Right renal cortex interstitium (tissue), 3 donors: ENCODE results near the gene OR52B6. TPM values are rescaled to one million over a fixed set of nuclear protein-coding genes. Genes with fewer than 3 reads are reported as not detected.
"Not testable (repeated sequence)": the region's sequence is repeated elsewhere in the genome, so short reads cannot be mapped to it uniquely, and the experiment has no call there.

Source experiments
- DNase-seq, 3 donors: peaks; one replicate each; pipeline ENCODE4 v3.0.0-alpha.2; 2013; ENCODE audit warnings: low read depth in 3 of 3, low spot score in 2 of 3
- polyA plus RNA-seq, 3 donors: library from polyadenylated mRNA; unstranded; fragments of 120-200 nt; gene quantifications; one replicate each; pipeline ENCODE4 v1.2.1, GENCODE V29; 2013; ENCODE audit not compliant: insufficient read length in 3 of 3

Gene OR52B6, protein sequence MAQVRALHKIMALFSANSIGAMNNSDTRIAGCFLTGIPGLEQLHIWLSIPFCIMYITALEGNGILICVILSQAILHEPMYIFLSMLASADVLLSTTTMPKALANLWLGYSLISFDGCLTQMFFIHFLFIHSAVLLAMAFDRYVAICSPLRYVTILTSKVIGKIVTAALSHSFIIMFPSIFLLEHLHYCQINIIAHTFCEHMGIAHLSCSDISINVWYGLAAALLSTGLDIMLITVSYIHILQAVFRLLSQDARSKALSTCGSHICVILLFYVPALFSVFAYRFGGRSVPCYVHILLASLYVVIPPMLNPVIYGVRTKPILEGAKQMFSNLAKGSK
- not detected for polyA plus RNA-seq

DNA sequence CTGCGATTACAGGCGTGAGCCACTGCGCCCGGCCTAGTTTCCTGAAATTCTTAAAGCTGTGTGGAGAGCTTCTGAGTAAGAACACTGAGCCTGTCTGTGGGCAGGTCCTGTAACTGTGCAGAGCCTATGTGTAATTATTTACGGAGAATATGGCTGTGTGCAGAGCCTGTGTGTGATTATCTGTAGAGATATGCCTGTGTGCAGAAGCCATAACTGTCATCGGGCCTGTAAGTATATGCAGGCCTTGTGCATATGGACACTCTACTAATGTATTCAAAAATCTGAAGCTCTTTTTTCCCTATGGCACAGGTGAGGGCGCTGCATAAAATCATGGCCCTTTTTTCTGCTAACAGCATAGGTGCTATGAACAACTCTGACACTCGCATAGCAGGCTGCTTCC lies at the start of gene OR52B6:
Gene OR52B6 (plus strand): TSS at position 301 of the 400 bp plus-strand sequence. CDS start 0 bp downstream, at position 301.
- no peak for DNase-seq

DNA sequence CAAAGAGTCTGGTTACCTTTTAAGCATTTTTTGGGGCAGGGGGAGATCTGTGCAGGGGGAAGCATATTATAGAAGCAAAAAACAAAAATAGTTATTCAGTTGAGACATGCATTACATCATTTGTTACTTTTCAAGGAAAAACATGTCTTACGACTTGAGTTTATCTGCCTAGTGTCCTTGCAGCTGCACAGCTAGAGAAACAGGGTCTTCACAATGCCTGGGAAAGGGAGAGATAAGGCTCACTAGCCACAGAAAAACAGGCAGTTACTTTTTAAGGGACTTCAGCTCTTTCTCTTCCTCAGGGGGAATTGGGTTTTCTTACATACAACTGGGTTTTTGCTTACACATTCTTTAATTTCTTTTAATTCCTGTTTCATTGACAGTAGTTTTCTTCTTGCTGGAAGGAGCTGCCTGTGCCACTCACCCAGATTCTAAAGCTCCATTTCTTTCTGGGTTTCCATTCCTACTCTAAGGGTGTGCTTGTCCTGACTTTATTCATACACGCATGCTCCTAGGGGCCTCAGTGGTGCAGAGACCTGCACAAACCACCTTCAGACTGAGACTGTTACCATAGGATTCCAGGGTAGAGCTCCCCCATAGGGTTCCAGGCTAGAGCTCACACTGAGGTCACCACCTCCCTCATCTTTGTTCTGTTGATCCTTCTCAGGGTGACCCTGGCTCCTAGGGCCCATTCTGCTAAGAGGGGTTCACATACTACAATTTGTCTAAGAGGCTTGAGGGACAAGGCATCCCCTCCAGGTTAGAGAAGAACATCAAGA lies 49.4 kb upstream of the OR52B6 start:
- no peak for DNase-seq

DNA sequence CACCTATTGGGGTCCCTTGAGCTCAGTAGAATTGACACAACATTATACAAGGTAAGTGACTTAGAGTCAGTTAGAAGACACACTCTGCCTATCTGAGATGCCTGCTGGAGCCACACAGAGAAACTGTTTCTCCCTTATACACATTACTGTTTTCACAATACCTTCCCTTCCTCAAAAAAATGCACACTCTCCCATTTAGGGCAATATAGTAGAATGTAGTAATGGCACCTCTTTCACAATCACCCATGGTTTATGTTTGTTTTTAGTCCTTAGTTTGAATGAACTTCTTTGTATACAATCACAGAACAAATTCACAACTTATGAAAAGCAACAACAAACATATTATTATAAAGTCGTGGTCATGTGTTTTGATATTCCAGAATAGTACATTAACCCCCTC lies 46.6 kb upstream of the OR52B6 start:
- no peak for DNase-seq

DNA sequence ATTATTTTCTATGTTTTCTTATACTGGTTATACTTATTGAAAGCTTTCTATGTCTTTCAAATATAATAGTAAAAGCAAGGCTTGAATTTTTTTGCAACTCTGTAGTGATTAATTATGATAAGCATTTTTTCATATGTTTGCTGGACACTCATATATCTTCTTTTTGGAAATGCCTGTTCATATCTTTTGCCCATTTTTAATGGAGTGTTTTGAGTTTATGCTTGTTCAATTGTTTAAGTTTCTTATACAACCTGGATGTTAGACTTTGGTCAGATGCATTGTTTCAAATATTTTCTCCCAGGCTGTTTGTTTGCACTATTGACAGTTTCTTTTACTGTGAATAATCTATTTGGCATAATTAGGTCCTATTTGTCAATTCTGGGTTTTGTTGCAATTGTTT lies 44.2 kb upstream of the OR52B6 start:
- no peak for DNase-seq

DNA sequence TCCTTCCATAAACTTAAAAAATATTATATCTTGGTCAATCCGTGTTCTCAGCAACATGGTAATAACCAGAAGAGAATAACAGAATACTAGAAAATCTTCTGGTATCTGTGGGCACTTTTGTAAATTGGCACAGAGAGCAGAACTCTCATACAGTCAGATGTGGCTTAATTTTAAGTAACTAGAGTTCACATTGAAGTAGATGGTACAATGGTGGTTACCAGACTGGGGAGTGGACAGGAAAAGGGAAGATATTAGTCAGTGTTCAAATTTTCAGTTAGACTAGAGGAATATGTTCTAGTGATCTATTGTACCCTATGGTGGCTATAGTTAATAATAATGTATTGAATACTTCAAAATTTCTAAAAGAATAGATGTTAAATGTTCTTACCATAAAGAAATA lies 39.2 kb upstream of the OR52B6 start:
- no peak for DNase-seq

DNA sequence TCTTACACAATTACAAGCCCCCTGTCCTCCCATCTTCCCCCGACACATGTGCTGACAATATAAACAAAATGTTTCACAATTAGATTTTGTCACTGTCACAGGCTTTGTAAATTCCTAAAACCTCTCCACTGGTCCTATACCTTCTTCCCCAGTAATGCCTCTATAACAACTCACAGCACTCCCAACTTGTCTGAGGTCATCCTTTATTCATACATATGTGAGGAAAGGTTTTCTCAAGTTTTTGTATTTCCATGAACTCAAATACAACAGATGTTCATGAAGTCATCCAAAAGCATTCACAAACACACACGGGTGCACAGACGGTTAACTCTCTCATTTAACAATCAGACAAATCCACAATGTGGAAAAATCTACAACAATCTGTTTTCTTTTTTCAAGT lies 34.2 kb upstream of the OR52B6 start:
- DNase-seq, result no peak

DNA sequence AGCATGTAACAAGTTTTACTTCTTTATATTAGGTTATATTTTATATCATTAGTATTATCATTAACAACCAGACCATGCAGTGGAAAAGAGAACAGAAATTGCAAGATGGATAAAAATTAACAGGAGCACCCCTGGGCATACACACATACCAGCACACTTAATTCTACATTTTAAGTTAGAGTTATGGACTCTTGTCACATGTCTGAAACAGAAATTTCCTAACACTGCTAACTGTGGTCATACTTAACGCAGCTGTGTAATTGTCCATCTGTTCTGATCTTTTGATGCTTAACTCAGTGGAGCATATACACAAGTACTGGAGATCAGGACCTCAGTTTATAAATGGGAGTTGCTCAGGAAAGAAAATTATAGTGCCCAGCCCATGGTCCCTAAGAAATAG lies 32.7 kb upstream of the OR52B6 start:
- no peak for DNase-seq

DNA sequence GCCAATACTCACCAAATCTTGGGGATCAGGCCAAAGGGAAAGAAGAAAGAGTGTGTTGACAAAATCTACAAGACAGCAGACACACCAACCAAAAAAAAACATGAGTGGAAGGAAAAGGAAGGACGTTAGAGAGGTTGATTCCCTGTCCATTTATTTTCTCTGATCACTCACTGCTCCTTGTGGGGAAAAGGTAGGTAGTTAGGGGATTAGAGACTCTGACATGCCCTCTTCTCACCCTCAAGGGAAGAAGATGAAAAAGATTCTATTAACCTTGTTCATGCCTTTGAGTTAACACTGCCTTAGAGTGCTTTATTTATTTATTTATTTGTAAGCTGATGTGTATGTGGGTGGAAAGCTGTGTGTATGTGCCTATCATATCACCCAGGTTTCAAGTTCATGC lies 32.2 kb upstream of the OR52B6 start, which contains the start of gene OR52H1:
Gene OR52H1 (minus strand): TSS at position 101 of the 400 bp plus-strand sequence. CDS start 3,035 bp downstream, outside the sequence.
- no peak for DNase-seq

DNA sequence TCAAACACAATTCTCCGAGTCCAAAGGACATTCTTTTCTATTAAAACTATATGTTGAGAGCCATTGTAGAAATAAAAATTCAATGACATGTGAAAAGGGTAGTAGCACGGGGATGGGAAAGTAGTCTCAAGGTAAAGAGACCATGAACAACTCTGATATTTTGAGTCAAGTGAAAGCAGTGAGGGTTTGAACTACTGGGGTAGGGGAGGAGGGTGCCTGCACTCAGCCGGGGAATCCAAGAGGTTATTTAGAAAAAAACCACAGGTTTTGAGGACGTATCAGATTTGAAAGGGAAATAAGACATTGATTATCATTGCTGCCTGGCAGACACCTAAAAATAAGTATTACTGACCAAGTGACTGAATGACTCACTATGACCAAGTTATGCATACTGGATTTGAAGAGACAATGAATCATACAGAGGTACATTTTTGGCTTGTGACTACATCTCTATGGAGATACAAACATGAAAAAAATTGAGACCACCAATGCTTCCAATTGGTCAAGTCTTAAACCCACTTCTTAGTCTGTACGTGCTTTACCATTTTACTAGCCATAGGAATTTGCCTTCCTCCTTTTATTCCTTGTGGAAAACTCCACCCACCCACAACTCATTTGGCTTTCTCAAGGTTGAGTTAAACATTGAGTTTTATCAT lies 30.1 kb upstream of the OR52B6 start:
- DNase-seq, result no peak

DNA sequence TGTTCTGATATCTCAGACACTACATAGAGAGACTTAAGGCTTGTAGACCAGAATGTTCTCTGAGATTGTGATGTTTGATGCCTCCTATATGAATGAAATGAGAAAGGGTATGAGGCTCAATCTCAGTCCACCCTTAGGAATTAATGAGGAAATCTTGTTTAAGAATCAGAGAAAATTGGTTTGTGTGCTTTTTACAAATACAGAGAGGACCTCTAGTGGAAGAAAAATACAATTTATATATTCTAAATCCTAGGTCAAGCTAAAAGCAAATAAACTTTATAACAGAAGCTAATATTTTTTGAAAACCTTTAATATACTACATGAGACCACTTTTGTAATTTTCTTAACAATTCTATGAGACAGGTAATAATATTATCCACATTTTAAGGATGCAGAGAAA lies 27.3 kb upstream of the OR52B6 start:
- DNase-seq, result no peak

DNA sequence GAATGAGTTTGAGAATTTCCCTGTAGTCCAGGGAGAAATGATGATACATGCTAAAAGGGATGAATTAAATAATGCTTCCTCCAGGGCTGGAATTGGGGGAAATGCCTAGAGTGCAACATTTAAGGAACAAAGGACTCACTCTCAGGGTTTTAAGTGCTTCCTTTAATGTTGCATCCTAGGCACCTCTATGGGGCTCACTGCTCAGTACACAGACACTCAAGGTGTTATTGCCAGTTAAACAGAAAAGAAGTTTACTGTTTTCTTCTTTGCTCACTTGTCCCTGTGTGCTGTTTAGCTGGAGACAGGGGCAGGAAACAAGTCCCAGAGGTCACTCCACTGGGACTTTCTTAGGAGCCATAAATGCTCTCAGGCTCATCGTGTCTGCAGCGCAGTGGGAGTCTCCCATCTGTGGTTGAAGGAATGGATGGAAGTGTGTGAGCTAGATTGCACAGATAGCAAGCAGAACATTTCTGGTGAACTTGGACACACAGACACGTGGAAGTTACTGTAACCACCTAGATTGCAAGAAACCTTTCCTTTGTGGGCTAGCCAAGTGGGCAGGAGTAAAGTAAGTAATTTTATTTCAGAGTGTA lies 24.0 kb upstream of the OR52B6 start:
- DNase-seq, result no peak

DNA sequence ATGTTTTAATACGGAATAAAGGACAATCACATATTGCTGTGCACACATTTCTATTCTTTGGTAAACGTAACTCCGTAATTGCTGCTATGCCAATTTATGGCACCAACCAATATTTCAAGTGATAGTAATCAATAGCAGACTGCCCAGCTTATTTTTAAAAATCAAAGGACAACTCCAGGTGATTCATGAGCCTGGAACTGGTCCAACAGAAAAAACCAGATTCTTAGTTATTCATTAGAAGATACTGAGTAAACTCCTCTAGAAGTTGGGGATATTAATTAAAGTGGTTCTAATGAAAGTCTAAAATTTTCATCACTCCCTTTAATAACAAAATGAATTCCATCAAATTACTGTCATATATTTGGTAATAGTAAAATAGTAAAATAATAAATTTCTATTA lies 22.9 kb upstream of the OR52B6 start:
- no peak for DNase-seq

DNA sequence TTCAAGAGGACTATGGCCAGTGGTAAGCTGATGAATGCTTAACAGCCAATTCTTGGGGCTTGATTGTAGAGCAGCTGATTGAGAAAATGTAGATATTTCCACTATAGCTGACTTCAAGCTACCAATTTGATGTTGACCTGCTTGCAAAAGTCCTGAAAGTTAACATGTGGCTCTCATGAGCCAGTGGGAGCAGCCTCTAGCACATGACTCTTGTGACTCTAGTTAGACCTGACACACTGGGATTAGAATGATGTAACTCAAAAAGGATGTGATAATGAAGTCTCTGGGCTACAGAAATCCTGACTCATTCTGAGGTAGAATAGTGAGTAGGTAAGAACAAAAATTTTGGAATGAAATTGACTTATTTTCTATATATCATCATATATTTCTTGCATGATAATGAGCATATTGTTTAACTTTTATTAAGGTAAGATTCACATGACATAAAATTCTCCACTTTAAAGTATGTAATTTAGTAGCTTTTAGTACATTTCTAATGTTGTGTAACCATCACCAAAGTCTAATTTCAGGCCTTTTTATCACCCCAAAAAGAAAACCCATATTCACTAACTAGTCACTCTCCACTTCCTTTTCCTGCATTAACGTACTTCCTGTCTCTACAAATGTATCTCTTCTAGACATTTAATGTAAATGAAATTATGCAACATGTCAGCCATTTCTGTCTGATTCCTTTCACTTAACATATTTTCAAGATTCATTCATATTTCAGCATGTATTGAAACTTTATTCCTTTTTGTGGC lies 16.2 kb upstream of the OR52B6 start:
- no peak for DNase-seq

DNA sequence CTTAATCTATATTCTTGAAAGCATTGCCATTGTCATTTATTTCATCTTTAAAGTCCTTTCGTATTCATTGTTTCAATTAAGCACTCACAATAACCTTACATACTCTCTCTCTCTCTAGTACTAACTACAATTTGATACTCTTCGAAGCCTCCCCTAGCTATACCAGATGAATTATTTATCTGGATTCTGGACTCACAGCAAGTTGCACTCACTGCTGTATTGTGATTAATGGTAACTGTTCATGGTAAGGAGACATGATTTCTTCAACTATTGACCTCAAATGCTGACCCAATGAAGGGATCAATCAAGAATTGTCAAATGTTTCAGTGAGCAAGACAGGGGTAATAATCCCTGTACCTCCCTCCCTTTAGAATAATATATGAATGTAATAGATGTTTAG lies 6.0 kb upstream of the OR52B6 start:
- DNase-seq, result no peak

DNA sequence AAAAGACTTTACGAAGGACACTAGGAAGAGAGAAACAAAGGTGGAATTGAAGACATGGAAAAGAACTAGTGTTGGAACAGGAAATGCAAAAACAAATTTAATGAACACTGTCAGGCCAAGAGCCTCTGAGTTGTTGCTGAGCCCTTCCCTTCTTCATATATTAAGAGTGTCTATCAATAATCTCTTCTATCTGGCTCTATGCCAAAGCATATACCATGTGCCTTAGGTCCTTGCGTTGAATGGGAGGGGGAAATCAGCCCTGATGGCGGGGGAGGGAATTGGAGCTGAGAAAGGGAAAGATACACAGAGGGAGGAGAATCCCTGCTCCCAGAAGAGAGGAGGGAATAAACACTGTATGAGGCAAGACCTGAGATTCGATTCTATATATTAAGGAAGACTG lies 5.5 kb upstream of the OR52B6 start:
- no peak for DNase-seq

DNA sequence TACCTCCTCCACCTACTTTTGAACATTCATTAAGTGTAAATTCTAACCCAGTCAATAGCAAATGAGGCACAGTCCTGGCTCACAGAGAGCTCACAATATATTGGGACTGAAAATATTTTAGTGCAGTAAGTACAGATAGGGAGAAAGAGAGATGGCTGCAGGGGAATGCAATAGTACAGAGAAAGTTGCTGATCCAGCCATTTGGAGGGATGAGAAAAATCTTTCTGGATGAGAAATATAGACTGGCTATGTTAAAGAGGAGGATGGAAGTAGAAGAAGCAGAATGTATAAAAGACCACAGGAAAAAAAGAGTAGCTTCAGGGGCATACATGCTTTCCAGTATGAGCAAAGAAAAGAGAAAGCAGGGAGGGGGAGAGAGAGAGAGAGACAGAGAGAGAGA lies 3.6 kb upstream of the OR52B6 start:
- no peak for DNase-seq

DNA sequence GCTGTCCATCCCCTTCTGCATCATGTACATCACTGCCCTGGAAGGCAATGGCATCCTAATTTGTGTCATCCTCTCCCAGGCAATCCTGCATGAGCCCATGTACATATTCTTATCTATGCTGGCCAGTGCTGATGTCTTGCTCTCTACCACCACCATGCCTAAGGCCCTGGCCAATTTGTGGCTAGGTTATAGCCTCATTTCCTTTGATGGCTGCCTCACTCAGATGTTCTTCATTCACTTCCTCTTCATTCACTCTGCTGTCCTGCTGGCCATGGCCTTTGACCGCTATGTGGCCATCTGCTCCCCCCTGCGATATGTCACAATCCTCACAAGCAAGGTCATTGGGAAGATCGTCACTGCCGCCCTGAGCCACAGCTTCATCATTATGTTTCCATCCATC lies 337 bp downstream of the OR52B6 start:
- DNase-seq, result no peak

DNA sequence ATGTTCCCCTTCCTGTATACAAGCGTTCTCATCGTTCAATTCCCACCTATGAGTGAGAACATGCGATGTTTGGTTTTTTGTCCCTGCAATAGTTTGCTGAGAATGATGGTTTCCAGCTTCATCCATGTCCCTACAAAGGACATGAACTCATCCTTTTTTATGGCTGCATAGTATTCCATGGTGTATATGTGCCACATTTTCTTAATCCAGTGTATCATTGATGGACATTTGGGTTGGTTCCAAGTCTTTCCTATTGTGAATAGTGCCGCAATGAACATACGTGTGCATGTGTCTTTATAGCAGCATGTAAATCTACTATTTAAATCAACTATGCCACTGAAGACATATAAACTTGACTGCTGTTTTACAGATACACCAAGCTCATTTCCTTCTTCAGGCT lies 3.8 kb downstream of the OR52B6 start:
- not testable (repeated sequence) for DNase-seq

DNA sequence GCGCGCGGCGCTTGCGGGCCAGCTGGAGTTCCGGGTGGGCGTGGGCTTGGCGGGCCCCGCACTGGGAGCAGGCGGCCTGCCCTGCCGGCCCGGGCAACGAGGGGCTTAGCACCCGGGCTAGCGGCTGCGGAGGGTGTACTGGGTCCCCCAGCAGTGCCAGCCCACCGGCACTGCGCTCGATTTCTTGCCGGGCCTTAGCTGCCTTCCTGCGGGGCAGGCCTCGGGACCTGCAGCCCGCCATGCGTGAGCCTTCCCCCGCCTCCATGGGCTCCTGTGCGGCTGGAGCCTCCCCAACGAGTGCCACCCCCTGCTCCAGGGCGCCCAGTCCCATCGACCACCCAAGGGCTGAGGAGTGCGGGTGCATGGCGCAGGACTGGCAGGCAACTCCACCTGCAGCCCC lies 9.2 kb downstream of the OR52B6 start:
- not testable (repeated sequence) for DNase-seq

DNA sequence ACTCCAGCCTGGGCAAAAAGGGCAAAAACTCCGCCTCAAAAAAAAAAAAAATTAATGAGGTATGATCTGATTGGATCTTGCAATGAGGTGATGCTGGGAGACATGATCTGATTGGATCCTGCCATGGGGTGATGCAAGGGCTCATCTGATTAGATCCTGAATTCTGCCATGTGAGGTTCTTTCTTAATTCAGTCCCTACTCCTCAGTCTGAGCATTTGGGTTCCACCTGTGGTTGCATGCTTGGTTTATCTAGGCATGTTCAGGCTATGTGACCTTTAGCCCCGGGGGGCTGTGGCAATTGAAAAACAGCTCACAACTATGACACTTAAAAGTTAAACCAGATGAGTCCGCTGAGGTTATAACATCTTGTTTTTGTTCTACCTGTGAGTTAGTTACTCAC lies 10.9 kb downstream of the OR52B6 start:
- no peak for DNase-seq
